Activated T-helper 2 cell treated with anti-CD3 and anti-CD28 coated beads, Interferon-gamma antibody, Interleukin-2, Interleukin-4, amounts not matched to agents 10 μg/mL and 5 μg/mL and 100 μg/mL, durations not matched to agents 14 hours and 24 hours and 36 hours (primary cell): Measurements from ENCODE around the gene TJAP1. TPM values are rescaled to one million over a fixed set of nuclear protein-coding genes. Genes with fewer than 3 reads are reported as not detected.
"Not testable (repeated sequence)": the region's sequence is repeated elsewhere in the genome, so short reads cannot be mapped to it uniquely, and the experiment has no call there.

Source experiments
- DNase-seq: peaks from one replicate; pipeline ENCODE4 v3.0.0; 2021; ENCODE audit warnings: low spot score
- H3K27ac Mint-ChIP-seq: one replicate; pipeline ENCODE4 v1.8.0; 2021; ENCODE audit warnings: mixed read lengths
- H3K27me3 Mint-ChIP-seq: one replicate; pipeline ENCODE4 v1.8.0; 2021; ENCODE audit warnings: low read depth, mixed read lengths
- H3K36me3 Mint-ChIP-seq: one replicate; pipeline ENCODE4 v1.8.0; 2021; ENCODE audit warnings: low read depth, mixed read lengths
- H3K4me1 Mint-ChIP-seq: one replicate; pipeline ENCODE4 v1.8.0; 2021; ENCODE audit warnings: low read depth, mixed read lengths
- H3K4me3 Mint-ChIP-seq: one replicate; pipeline ENCODE4 v1.8.0; 2021; ENCODE audit warnings: low read depth, mild to moderate bottlenecking, moderate library complexity, mixed read lengths
- H3K9me3 Mint-ChIP-seq: one replicate; pipeline ENCODE4 v1.8.0; 2021; ENCODE audit warnings: mixed read lengths
- intact Hi-C: fragments of 100-400 bp; cut with micrococcal nuclease; formaldehyde crosslinking; loops from one replicate; pipeline ENCODE4 v1.15.1; 2023
- total RNA-seq: library from RNA; stranded (reverse); gene quantifications from 2 replicates; pipeline ENCODE4 v1.2.3, GENCODE V29; 2022

TJAP1 gene
- total RNA-seq, 1 donor from 2014 or later: 42.7 TPM

DNA sequence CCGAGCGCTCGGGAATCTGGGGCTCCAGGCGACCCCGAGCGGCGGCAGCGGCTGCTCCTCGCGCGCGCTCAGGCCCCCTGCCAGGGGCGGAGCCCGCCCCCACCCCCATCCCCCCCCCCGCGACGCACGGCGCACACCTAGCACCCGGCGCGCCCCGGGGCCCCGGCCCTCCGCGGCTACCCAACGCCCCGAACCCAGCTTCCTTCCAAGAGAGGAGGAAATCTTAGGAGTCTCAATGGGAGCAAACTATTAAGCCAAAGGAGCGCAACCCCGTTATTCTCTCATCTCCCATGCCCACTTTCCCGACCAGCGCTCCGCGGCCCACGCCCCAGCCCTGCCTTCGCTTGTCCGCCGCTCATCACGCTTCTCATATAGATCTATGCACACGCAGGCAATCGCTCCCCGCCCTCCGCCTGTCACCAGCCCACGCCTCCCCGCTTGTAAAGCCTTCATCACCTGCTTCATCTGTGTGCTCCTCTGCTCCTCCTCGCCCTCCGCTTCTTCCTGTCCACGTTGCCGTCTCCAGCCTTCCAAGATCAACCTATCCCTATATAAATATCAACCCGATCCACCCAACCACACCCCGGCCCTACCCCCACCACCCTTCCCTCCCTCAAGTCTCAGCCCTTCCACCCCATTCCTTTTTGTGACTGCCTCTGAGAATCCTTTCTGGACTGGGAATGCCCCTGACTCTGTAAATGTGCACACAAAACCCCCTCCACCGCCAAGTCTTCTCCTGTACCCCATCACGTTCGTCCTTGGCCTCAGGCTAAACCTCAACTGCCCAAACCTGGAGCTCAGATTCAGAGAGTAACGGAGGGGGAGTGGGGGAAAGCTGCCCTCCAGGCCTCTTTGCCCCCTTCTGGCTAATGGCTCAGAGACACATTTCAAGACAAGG lies 21.6 kb upstream of the TJAP1 start, which contains the start of gene DLK2:
Gene DLK2 (minus strand): TSS at position 18 of the 898 bp plus-strand sequence. CDS start 723 bp downstream, outside the sequence.
- peaks cover 16% of the 10 kb centered on the region for H3K36me3 Mint-ChIP-seq
- peaks cover 7% of the 10 kb centered on the region for H3K4me1 Mint-ChIP-seq
- intact Hi-C loops: loop anchor here (1.0 kb wide), 1 partner anchor 25 kb away; no protein-coding TSS in a partner anchor
- H3K27ac Mint-ChIP-seq: peak within 1 kb of the TSS; percentile 8
- peaks cover 24% of the 10 kb centered on the region for H3K27me3 Mint-ChIP-seq
- DNase-seq: peak; percentile 23
- H3K4me3 Mint-ChIP-seq: peak within 1 kb of the TSS; percentile 83
- no peaks in the 10 kb centered on the region for H3K9me3 Mint-ChIP-seq

DNA sequence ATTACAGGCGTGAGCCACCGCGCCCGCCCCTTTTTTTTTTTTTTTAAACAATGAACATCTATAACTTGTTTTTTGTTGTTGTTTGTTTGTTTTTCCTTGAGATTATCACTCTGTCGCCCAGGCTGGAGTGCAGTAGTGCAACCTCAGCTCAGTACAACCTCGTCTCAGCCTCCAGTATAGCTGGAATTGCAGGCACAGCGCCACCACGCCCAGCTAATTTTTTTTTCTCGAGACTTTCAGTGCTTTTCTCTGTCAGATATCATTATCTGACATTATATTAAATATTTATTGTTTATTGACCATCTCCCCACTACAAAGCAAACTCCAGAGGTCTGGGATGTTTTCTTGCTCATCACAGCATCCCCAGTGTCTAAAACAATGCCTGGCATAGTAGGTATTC lies 19.7 kb upstream of the TJAP1 start:
- no peak overlapping the region for H3K4me3 Mint-ChIP-seq

DNA sequence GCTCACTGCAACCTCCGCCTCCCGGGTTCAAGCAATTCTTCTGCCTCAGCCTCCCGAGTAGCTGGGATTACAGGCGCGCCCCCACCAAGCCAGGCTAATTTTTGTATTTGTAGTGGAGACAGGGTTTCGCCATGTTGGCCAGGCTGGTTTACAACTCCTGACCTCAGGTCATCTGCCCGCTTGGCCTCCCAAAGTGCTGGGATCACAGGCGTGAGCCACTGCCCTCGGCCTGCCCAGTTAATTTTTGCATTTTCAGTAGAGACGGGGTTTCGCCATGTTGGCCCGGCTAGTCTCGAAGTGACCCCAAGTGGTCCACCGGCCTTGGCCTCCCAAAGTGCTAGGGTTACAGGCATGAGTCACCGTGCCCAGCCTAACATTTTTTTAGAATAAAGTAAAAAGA lies 19.2 kb upstream of the TJAP1 start:
- intact Hi-C loops, H3K9me3 Mint-ChIP-seq, H3K4me1 Mint-ChIP-seq, H3K27ac Mint-ChIP-seq, H3K36me3 Mint-ChIP-seq, H3K4me3 Mint-ChIP-seq, DNase-seq: not testable (repeated sequence)
- H3K27me3 Mint-ChIP-seq: peaks cover 37% of the 10 kb centered on the region

More for the DNA sequence above, 19.7 kb upstream of the TJAP1 start:
- intact Hi-C loops: no loop called here
- no peak for DNase-seq
- no peaks in the 10 kb centered on the region for H3K9me3 Mint-ChIP-seq
- peaks cover 7% of the 10 kb centered on the region for H3K4me1 Mint-ChIP-seq
- no peak overlapping the region for H3K27ac Mint-ChIP-seq
- peaks cover 34% of the 10 kb centered on the region for H3K27me3 Mint-ChIP-seq
- peaks cover 9% of the 10 kb centered on the region for H3K36me3 Mint-ChIP-seq

DNA sequence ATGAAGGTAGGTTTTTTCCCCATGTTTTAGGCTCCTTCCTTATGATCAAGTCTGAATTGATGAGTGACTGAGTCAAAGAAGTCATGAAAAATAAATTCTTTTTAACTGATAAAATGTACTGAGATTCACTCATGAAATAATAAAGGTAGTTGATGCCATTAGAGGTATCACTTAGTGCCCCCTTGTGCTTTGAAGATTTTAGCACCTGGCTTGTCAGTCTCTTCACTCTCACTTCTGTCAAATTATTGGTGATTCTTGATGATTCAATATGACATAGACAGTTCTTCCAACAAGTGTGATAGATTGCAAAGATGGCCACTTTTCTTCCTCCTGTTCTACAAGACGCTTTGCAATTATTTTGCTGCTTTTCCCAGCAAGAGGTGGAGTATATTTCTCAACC lies 17.8 kb upstream of the TJAP1 start:
- Mint-ChIP-seq H3K9me3 (no peaks in the 10 kb centered on the region), H3K27ac (no peak overlapping the region), H3K4me3 (no peak overlapping the region), H3K36me3 (no peaks in the 10 kb centered on the region), H3K4me1 (peaks cover 7% of the 10 kb centered on the region), H3K27me3 (peaks cover 37% of the 10 kb centered on the region)
- intact Hi-C loops: no loop called here
- DNase-seq: no peak

DNA sequence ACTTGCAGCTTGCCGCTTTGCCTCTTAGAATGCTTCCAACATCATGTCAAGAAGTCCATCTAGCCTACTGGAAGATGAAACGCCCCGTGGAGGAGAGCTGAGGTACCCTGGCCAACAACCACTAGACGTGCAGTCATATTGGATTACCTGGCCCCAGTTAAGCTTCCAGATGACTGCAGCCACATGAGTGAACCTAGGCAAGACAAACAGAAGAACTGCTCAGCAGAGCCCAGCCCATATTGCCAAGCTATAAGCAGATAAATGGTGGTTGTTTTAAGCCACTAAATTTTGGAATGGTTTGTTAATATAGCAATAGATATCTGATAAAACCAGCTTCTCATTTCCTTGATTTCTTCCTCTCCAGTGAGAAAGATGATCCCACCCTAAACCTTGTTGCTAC lies 17.3 kb upstream of the TJAP1 start:
- H3K27me3 Mint-ChIP-seq: peaks cover 37% of the 10 kb centered on the region
- H3K9me3 Mint-ChIP-seq: no peaks in the 10 kb centered on the region
- intact Hi-C loops: no loop called here

DNA sequence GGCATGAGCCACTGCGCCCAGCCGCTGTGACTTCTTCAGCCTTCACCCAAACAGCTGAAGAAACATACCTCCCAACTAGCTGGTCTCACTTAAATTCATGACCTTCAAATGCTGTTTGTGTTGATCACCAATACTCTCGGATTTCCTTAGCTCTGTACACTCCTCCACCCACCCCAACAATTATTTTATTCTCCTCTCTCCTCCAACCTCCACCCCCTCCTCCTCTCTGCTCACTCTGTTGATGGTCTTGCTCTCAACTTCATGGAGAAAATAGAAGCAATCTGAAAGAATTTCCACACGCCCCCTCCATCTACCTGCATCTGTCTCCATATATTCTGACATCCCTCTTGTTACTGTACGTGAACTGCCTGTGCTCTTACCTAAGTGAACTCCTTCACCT lies 15.4 kb upstream of the TJAP1 start:
- Mint-ChIP-seq H3K27ac (no peak overlapping the region), H3K4me1 (peaks cover 2% of the 10 kb centered on the region), H3K4me3 (no peak overlapping the region), H3K27me3 (peaks cover 23% of the 10 kb centered on the region), H3K9me3 (no peaks in the 10 kb centered on the region), H3K36me3 (no peaks in the 10 kb centered on the region)
- DNase-seq: no peak
- intact Hi-C loops: no loop called here

More for the DNA sequence above, 17.3 kb upstream of the TJAP1 start:
- Mint-ChIP-seq H3K4me1 (peaks cover 7% of the 10 kb centered on the region), H3K36me3 (no peaks in the 10 kb centered on the region), H3K27ac (no peak overlapping the region), H3K4me3 (no peak overlapping the region)
- DNase-seq: no peak

DNA sequence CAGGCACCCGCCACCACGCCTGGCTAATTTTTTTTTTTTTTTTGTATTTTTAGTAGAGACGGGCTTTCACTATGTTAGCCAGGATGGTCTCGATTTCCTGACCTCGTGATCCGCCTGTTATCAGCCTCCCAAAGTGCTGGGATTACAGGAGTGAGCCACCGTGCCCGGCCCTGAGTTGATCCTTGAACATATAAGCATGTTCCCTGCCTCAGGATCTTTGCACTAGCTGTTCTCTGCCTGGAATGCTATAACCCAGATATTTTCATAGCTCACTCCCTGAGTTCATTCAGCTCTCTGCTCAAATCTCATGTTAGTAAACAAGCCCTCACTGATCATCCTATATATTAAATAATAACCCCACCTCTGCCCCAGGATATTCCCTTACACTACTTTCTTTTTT lies 13.0 kb upstream of the TJAP1 start:
- DNase-seq: no peak
- no peak overlapping the region for H3K4me3 Mint-ChIP-seq

DNA sequence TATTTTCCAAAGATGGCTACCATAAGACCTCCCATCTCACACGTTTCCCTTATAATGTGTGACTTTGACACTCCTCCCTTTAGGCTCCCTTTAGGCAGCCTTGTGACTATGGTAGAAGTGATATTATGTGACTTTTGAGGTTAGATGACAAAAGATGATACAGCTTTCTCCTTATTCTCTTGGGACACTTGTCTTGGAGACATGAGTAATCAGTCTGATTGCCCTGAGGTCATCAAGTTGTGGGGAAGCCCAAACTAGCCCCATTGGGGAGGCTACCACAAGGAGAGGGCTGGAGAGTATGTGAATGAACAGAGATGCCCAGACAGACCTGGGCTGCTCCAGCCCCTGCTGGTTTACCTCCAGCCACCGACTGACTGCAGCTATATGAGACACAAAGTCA lies 11.4 kb upstream of the TJAP1 start:
- intact Hi-C loops: no loop called here
- Mint-ChIP-seq H3K36me3 (no peaks in the 10 kb centered on the region), H3K4me3 (no peak overlapping the region), H3K27ac (no peak overlapping the region), H3K4me1 (peaks cover 2% of the 10 kb centered on the region), H3K9me3 (no peaks in the 10 kb centered on the region), H3K27me3 (peaks cover 24% of the 10 kb centered on the region)
- no peak for DNase-seq

More for the DNA sequence above, 13.0 kb upstream of the TJAP1 start:
- Mint-ChIP-seq H3K9me3 (no peaks in the 10 kb centered on the region), H3K27ac (no peak overlapping the region), H3K36me3 (no peaks in the 10 kb centered on the region), H3K4me1 (peaks cover 2% of the 10 kb centered on the region), H3K27me3 (peaks cover 28% of the 10 kb centered on the region)
- intact Hi-C loops: no loop called here

DNA sequence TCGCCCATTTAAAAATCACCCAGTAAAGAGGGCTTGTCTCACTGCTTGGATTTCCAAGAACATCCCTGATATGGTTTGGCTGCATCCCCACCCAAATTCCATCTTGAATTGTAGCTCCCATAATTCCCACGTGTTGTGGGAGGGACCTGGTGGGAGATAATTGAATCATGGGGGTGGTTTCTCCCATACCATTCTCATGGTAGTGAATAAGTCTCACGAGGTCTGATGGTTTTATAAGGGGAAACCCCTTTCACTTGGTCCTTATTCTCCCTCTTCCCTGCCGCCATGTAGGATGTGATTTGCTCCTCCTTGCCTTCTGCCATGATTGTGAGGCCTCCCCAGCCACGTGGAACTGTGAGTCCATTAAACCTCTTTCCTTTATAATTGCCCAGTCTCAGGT lies 10.1 kb upstream of the TJAP1 start:
- intact Hi-C loops, H3K4me3 Mint-ChIP-seq, H3K9me3 Mint-ChIP-seq, H3K36me3 Mint-ChIP-seq, H3K27ac Mint-ChIP-seq, H3K4me1 Mint-ChIP-seq, DNase-seq: not testable (repeated sequence)
- H3K27me3 Mint-ChIP-seq: peaks cover 22% of the 10 kb centered on the region

DNA sequence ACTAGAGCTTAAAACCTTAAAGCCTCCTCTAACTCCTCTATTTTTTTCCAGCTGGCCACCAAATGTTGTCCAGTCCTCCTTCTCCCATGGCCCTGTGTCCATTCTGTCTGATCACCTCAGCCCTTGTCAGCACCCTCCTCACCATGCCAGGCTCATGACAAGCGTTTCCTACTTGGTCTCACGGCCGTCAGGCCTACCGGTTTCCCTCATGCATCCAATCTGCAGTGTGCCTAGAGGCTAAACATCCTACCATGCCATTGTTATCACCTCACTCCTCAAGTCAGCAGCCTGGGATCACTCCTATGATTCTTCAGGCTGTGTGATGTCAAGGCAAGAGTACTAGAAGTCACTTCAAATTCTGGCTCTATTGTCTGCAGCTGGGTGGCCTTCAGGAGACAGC lies 9.6 kb upstream of the TJAP1 start:
- Mint-ChIP-seq H3K36me3 (no peaks in the 10 kb centered on the region), H3K4me1 (peaks cover 2% of the 10 kb centered on the region), H3K9me3 (no peaks in the 10 kb centered on the region), H3K27me3 (peaks cover 17% of the 10 kb centered on the region), H3K4me3 (no peak overlapping the region), H3K27ac (no peak overlapping the region)
- DNase-seq: no peak
- intact Hi-C loops: no loop called here

DNA sequence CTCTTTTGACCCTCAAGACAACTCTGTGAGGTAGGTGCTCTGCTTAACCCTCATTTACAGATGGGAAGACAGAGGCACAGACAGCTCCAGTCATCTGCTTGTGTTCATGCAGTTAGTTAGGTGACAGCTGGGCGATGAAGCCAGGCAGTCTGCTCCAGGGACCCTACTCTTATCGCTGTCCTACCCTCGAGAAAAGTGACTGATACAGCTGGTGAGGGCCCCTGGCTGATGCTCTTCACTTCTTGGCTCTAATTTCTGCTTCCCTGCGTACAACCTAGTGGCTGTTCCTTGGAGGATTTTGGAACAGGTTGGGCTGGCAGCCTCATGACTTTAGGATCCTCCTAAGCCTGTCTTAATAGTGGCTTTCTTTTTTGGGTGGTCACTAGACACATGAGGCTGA lies 9.1 kb upstream of the TJAP1 start:
- DNase-seq: no peak
- Mint-ChIP-seq H3K4me3 (no peak overlapping the region), H3K27me3 (peaks cover 15% of the 10 kb centered on the region), H3K4me1 (peaks cover 2% of the 10 kb centered on the region), H3K27ac (no peak overlapping the region), H3K9me3 (no peaks in the 10 kb centered on the region), H3K36me3 (no peaks in the 10 kb centered on the region)
- intact Hi-C loops: no loop called here

DNA sequence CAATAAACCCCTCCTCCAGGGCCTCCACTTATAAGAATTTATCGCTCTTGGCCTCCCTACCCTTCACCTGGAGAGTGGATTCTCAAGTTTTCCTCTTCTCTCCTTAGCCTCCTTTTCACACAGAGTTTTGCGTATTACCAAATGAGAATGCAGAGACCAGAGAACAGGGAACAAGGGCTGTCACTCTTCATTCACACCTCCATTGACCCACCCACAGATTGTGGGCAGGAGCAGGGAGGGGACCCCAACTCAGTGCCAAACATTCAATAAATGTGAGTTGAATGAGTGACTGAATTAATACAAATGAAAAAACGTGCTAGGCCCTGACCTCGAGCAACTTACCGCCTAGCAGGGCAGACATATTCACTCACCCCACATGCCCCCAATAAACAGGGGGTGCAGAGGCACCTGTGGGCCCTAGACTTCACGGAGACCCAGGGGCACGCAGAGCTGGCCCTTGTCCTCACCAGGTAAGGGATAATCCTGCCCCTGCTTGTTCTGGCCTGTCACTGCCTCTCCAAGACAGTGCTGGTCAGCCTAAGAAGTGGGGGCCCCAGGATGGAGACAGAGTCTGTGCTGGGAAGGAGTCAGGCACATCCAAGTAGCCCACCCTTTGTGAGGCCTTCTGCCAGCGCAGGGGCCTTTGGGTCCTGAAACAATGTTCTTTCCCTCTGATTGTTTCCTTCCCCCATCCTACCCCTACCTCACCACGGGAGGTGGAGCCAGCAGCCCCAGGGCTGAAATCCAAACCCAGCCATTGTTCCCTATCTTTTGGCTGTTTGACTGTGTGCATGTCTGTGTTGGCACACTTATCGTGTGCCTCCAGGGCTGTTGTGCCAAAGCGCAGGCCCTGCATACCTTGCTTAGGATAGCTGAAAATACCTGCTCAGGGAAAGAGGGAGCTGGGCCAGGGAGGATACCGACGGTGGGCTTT lies 8.4 kb upstream of the TJAP1 start:
- Mint-ChIP-seq H3K27ac (no peak overlapping the region), H3K4me1 (peaks cover 2% of the 10 kb centered on the region), H3K27me3 (peaks cover 13% of the 10 kb centered on the region), H3K36me3 (no peaks in the 10 kb centered on the region), H3K4me3 (no peak overlapping the region), H3K9me3 (no peaks in the 10 kb centered on the region)
- no peak for DNase-seq
- intact Hi-C loops: no loop called here

DNA sequence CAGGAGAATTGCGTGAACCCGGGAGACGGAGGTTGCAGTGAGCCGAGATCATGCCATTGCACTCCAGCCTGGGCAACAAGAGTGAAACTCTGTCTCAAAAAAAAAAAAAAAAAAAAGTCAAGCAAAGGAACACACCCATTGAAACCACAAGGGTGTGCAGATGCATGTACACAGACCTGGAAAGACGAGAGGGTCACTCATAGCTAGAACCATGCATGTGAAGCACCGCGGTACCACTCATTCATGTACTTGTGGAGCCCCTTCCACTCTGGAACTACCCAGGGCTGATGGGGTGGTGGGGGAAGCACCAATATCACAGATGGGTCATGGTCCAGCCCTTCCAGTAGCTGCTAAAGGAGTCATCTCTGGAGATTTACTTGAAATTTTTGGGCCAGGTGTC lies 7.4 kb upstream of the TJAP1 start:
- intact Hi-C loops: no loop called here
- no peak overlapping the region for H3K27ac Mint-ChIP-seq
- no peaks in the 10 kb centered on the region for H3K9me3 Mint-ChIP-seq
- peaks cover 2% of the 10 kb centered on the region for H3K4me1 Mint-ChIP-seq
- H3K36me3 Mint-ChIP-seq: no peaks in the 10 kb centered on the region
- DNase-seq: no peak
- peaks cover 10% of the 10 kb centered on the region for H3K27me3 Mint-ChIP-seq
- H3K4me3 Mint-ChIP-seq: no peak overlapping the region
